Adrenal gland (tissue), 5 donors: ENCODE data around the gene ST8SIA1.

Experiments used
- POLR2A ChIP-seq, 2 donors: fragments of 450-650 bp; IDR thresholded peaks; one replicate each; pipeline ENCODE4 v1.6.1; 2017; ENCODE audit warnings: antibody characterized with exemption in 2 of 2, mild to moderate bottlenecking in 2 of 2, moderate library complexity in 1 of 2
- TF ChIP-seq, protein P1 (sequence below), 6 experiments: fragments of 450-650 bp in 4 of 6; fragments of 200-600 bp in 2 of 6; sonication (generic) in 1 of 6; IDR thresholded peaks; 1 replicate in 5 of 6; 2 replicates in 1 of 6; pipeline versions ENCODE4 v1.5.1 to v1.8.0; 2016 to 2021; ENCODE audit warnings: antibody characterized with exemption in 6 of 6, mild to moderate bottlenecking in 2 of 6, moderate library complexity in 1 of 6
- donor health status: DM: no; HTN: no; CAD: no.

DNA sequence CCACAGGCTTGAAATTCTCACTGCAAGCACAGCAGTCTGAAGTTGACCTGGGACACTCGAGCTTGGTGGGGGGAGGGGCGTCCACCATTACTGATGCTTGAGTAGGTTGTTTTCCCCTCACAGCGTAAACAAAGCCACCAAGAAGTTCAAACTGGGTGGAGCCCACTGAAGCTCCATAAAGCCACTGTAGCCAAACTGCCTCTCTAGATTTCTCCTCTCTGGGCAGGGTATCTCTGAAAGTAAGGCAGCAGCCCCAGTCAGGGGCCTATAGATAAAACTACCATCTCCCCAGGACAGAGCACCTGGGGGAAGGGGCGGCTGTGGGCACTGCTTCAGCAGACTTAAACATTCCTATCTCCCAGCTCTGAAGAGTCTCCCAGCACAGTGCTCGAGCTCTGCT is 31.7 kb upstream of the ST8SIA1 start:
- TF ChIP-seq, protein P1, sequence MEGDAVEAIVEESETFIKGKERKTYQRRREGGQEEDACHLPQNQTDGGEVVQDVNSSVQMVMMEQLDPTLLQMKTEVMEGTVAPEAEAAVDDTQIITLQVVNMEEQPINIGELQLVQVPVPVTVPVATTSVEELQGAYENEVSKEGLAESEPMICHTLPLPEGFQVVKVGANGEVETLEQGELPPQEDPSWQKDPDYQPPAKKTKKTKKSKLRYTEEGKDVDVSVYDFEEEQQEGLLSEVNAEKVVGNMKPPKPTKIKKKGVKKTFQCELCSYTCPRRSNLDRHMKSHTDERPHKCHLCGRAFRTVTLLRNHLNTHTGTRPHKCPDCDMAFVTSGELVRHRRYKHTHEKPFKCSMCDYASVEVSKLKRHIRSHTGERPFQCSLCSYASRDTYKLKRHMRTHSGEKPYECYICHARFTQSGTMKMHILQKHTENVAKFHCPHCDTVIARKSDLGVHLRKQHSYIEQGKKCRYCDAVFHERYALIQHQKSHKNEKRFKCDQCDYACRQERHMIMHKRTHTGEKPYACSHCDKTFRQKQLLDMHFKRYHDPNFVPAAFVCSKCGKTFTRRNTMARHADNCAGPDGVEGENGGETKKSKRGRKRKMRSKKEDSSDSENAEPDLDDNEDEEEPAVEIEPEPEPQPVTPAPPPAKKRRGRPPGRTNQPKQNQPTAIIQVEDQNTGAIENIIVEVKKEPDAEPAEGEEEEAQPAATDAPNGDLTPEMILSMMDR (IDR thresholded peaks at IDR 0.05), result no peak
- TF ChIP-seq POLR2A (IDR thresholded peaks at IDR 0.05), result no peak
